ENCODE measurements around the gene GPRC5C. TPM values are rescaled to one million over a fixed set of nuclear protein-coding genes. Genes with fewer than 3 reads are reported as not detected.

The GPRC5C gene
- total and polyA plus RNA-seq, 2 of the 8 experiments (the other 6 are each of a cell fraction or from before 2014, with no cell fraction given), result 18.3 to 55.8 TPM

GRCh38 chr17:74471341-74471740, 39.5 kb downstream of the GPRC5C start (continued):
- TF ChIP-seq RNF2 (IDR thresholded peaks at IDR 0.05; ENCODE audit: borderline replicate concordance, low read depth, low read length, missing control alignments, poor library complexity, severe bottlenecking) (no peak), SAP30 (IDR thresholded peaks at IDR 0.05; ENCODE audit: insufficient read depth, insufficient replicate concordance, low read length) (no peak), RAD21 (IDR thresholded peaks at IDR 0.05 in 1 of 2, conservative IDR thresholded peaks at IDR 0.05 in 1 of 2; ENCODE audit: low read depth in 2 of 2, low read length in 2 of 2) (no peak), CEBPB (IDR thresholded peaks at IDR 0.05; ENCODE audit: low read depth, low read length) (no peak)
